ENCODE measurements around the gene TERT. TPM values are rescaled to one million over a fixed set of nuclear protein-coding genes. Genes with fewer than 3 reads are reported as not detected.

Gene TERT
- total RNA-seq, 1 donor from 2014 or later = not detected

DNA sequence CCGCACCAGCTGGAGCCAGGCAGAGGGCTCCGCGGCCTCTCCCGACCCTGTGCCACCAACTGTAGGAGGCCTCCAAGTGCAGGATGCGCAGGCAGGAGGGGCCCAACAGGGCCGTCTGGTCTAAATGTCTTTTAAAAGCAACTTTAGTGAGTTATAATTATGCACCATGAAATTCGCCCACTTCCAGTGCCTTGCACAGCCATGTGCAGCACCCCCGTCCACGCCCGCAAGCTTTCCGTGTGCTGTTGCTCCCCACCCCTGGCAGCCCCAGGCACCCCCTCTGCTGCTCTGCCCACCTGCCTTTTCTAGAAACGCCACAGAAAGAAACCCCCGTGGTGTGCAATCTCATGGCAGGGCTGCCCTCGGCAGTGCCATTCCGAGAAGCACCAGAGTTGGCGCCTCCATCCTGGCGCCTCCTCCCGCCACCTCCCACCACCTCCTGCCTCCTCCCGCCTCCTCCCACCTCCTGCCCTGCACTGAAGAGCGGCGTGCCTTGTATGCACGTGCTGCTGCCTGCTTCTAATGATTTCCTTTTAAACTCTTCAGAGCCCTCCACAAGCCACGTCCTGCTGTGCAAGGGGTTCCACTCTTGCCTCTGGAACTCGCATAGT lies 77.2 kb downstream of the TERT start:
- no peaks in the 10 kb centered on the region for H3K4me1 Mint-ChIP-seq (ENCODE audit: low read depth)
- no peaks in the 10 kb centered on the region for H3K36me3 Mint-ChIP-seq (ENCODE audit: low read depth)
- DNase-seq (ENCODE audit: low spot score) = no peak
- peaks cover 8% of the 10 kb centered on the region for H3K27me3 Mint-ChIP-seq (ENCODE audit: low read depth)
- TF ChIP-seq CTCF (IDR thresholded peaks at IDR 0.05) = no peak
- H3K4me3 Mint-ChIP-seq (ENCODE audit: unreplicated experiment) = no peak overlapping the region
- peaks cover 8% of the 10 kb centered on the region for H3K9me3 Mint-ChIP-seq (ENCODE audit: low read depth)
- no peak overlapping the region for H3K27ac Mint-ChIP-seq (ENCODE audit: unreplicated experiment)

GRCh38 chr5:1216918-1217295 lies 78.0 kb downstream of the TERT start:
- DNase-seq (ENCODE audit: low spot score) = no peak
- peaks cover 8% of the 10 kb centered on the region for H3K27me3 Mint-ChIP-seq (ENCODE audit: low read depth)
- no peaks in the 10 kb centered on the region for H3K36me3 Mint-ChIP-seq (ENCODE audit: low read depth)
- no peak overlapping the region for H3K4me3 Mint-ChIP-seq (ENCODE audit: unreplicated experiment)
- no peaks in the 10 kb centered on the region for H3K4me1 Mint-ChIP-seq (ENCODE audit: low read depth)
- peaks cover 8% of the 10 kb centered on the region for H3K9me3 Mint-ChIP-seq (ENCODE audit: low read depth)
- H3K27ac Mint-ChIP-seq (ENCODE audit: unreplicated experiment) = no peak overlapping the region
- no peak for TF ChIP-seq CTCF (IDR thresholded peaks at IDR 0.05)

DNA sequence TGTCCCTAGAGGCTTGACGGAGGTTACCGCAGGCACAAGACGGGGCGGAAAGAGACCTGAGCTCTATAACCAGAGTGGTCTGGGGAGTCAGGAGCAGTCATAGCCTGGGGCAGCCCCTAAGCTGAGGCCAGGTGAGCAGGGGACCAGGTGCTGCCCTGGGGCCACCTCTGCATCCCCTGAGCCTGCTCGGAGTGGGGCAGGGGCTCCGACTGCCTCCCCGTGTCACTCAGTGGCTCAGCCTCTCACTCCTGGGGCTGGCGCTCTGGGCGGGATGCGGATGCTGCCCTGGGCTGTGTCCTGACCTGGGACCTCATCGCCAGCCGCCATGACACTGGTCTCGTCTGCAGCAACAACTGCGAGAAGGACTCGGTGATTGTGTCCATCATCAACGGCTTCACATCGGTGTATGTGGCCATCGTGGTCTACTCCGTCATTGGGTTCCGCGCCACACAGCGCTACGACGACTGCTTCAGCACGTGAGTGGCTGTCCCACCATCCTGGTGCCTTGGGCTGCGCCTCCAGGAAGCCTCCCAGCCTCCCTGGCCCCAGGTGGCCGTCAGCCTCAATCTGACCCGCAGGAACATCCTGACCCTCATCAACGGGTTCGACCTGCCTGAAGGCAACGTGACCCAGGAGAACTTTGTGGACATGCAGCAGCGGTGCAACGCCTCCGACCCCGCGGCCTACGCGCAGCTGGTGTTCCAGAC lies 78.5 kb downstream of the TERT start:
- H3K9me3 Mint-ChIP-seq (ENCODE audit: low read depth) = peaks cover 8% of the 10 kb centered on the region
- H3K4me3 Mint-ChIP-seq (ENCODE audit: unreplicated experiment) = no peak overlapping the region
- no peaks in the 10 kb centered on the region for H3K4me1 Mint-ChIP-seq (ENCODE audit: low read depth)
- DNase-seq (ENCODE audit: low spot score) = peak; percentile 92
- H3K27ac Mint-ChIP-seq (ENCODE audit: unreplicated experiment) = no peak overlapping the region
- no peaks in the 10 kb centered on the region for H3K36me3 Mint-ChIP-seq (ENCODE audit: low read depth)
- no peak for TF ChIP-seq CTCF (IDR thresholded peaks at IDR 0.05)
- peaks cover 8% of the 10 kb centered on the region for H3K27me3 Mint-ChIP-seq (ENCODE audit: low read depth)

DNA sequence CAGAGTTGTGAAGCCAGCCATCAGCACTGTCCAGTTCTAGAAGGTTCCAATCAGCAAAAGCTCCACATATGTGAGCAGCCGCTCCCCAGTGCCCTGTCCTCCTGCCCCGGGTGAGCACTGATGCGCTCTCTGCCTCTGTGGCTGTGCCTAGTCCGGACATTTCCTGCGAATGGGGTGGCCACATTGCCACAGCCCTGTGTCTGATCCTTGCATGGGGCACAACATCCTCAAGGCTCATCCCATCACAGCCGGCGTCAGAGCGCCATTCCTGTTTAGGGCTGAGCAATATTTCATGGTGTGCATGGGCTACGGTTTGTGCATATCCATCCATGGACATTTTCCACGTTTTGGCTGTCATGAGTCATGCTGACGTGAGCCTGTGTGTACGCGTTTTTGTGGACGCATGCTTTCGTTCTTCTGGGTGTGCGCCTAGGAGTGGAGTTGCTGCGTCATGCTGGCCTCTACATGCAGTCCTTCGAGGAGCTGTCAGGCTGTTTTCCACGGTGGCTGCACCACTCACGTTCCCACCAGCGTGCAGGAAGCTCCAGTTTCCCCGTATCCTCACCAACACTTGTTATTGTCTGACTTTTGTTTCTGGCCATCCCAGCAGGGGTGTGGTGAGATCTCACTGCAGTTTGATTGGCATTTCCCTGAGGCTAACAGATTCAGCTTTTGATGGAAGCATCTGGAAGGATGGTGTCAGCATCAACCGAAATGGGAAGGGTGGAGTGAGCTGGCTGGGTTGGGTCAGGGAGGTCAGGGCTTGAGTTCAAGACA lies 79.4 kb downstream of the TERT start:
- no peaks in the 10 kb centered on the region for H3K36me3 Mint-ChIP-seq (ENCODE audit: low read depth)
- peaks cover 8% of the 10 kb centered on the region for H3K9me3 Mint-ChIP-seq (ENCODE audit: low read depth)
- no peak for TF ChIP-seq CTCF (IDR thresholded peaks at IDR 0.05)
- peak; percentile 59 for DNase-seq (ENCODE audit: low spot score)
- no peak overlapping the region for H3K4me3 Mint-ChIP-seq (ENCODE audit: unreplicated experiment)
- no peak overlapping the region for H3K27ac Mint-ChIP-seq (ENCODE audit: unreplicated experiment)
- H3K4me1 Mint-ChIP-seq (ENCODE audit: low read depth) = no peaks in the 10 kb centered on the region
- peaks cover 8% of the 10 kb centered on the region for H3K27me3 Mint-ChIP-seq (ENCODE audit: low read depth)

DNA sequence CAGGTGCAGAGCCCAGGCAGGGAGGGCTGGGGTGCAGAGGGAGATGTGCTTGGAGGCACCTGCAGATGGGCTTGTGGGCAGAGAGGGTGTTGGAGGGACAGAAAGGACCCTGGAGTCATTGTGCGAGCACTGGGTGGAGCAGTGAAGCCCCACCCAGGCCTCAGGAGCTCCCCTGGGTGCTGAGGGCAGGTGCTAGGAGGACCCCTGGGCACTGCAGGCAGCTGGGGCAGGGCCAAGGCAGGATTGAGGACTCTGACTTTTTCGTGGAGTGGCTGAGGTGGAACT lies 80.0 kb downstream of the TERT start:
- Mint-ChIP-seq H3K36me3 (ENCODE audit: low read depth) (no peaks in the 10 kb centered on the region), H3K4me1 (ENCODE audit: low read depth) (no peaks in the 10 kb centered on the region), H3K27me3 (ENCODE audit: low read depth) (peaks cover 8% of the 10 kb centered on the region), H3K9me3 (ENCODE audit: low read depth) (peaks cover 8% of the 10 kb centered on the region), H3K4me3 (ENCODE audit: unreplicated experiment) (no peak overlapping the region), H3K27ac (ENCODE audit: unreplicated experiment) (no peak overlapping the region)
- no peak for DNase-seq (ENCODE audit: low spot score)
- no peak for TF ChIP-seq CTCF (IDR thresholded peaks at IDR 0.05)
